HCT116 (cell line): ENCODE data around the gene LHPP.

Experiments
- EZH2 ChIP-seq: fragments of 200-600 bp; sonication (generic); IDR thresholded peaks from 2 replicates; pipeline ENCODE4 v1.6.1; 2017; ENCODE audit warnings: antibody characterized with exemption, mixed run types
- REST ChIP-seq: IDR thresholded peaks from 2 replicates; pipeline ENCODE4 v1.6.1; 2012; ENCODE audit warnings: low read depth

GRCh38 chr10:124425227-124425962 lies 36.2 kb upstream of the LHPP start:
- TF ChIP-seq EZH2 (no peak), REST (no peak)
